HL-60/S4 treated with phorbol 12-myristate 13-acetate at 8.2 ng/mL for 4 days and 3 days (cell line): ENCODE results near the gene PLD2.
"Not testable (repeated sequence)": the region's sequence is repeated elsewhere in the genome, so short reads cannot be mapped to it uniquely, and the experiment has no call there.

Experiments used
- in situ Hi-C: fragments of 300-500 bp; cut with MboI; formaldehyde crosslinking; loops from 2 replicates; pipeline ENCODE4 v1.15.0; 2022; ENCODE audit warnings: low sequenced_read_pairs

PLD2 gene

GRCh38 chr17:4853208-4853671, 46.3 kb downstream of the PLD2 start:
- in situ Hi-C loops = no loop called here

GRCh38 chr17:4854111-4854681, 47.2 kb downstream of the PLD2 start:
- in situ Hi-C loops = no loop called here

- in situ Hi-C loops = no loop called here
Observed at GRCh38 chr17:4856271-4856936, 49.5 kb downstream of the PLD2 start.

GRCh38 chr17:4856937-4857314, 50.0 kb downstream of the PLD2 start:
- in situ Hi-C loops = no loop called here

GRCh38 chr17:4857347-4857746, 50.4 kb downstream of the PLD2 start:
- in situ Hi-C loops = not testable (repeated sequence)

- in situ Hi-C loops = no loop called here
Observed at GRCh38 chr17:4858068-4858881, 51.3 kb downstream of the PLD2 start.

- in situ Hi-C loops = no loop called here
Observed at GRCh38 chr17:4858882-4859260, 51.9 kb downstream of the PLD2 start.

- in situ Hi-C loops = no loop called here
Observed at GRCh38 chr17:4859816-4860625, 53.1 kb downstream of the PLD2 start.

GRCh38 chr17:4860651-4861050, 53.7 kb downstream of the PLD2 start:
- in situ Hi-C loops = no loop called here

GRCh38 chr17:4861052-4861451, 54.1 kb downstream of the PLD2 start:
- in situ Hi-C loops = no loop called here

GRCh38 chr17:4862720-4863119, 55.8 kb downstream of the PLD2 start:
- in situ Hi-C loops = no loop called here

- in situ Hi-C loops = no loop called here
Observed at GRCh38 chr17:4863321-4863720, 56.4 kb downstream of the PLD2 start.

GRCh38 chr17:4867535-4867934, 60.6 kb downstream of the PLD2 start:
- in situ Hi-C loops = not testable (repeated sequence)

GRCh38 chr17:4869058-4869998, 62.4 kb downstream of the PLD2 start:
- in situ Hi-C loops = not testable (repeated sequence)

GRCh38 chr17:4870855-4871254, 63.9 kb downstream of the PLD2 start:
- in situ Hi-C loops = no loop called here

GRCh38 chr17:4872786-4873185, 65.8 kb downstream of the PLD2 start:
- in situ Hi-C loops = no loop called here
